Adrenal gland (tissue), 12 donors: ENCODE data around the gene AIF1. TPM values are rescaled to one million over a fixed set of nuclear protein-coding genes. Genes with fewer than 3 reads are reported as not detected.

ENCODE experiments used
- DNase-seq, 7 donors: peaks; one replicate each; pipeline ENCODE4 v3.0.0-alpha.2; 2019 to 2020
- H3K27ac ChIP-seq, 5 donors: fragments of 200-600 bp; sonication (generic) in 4 of 5; 1 replicate in 3 of 5; 2 replicates in 2 of 5; pipeline versions ENCODE4 v1.5.1 to v1.8.0; 2016 to 2020; ENCODE audit warnings: mild to moderate bottlenecking in 1 of 5
- H3K27me3 ChIP-seq: fragments of 200-600 bp; 2 replicates; pipeline ENCODE4 v1.8.0; 2021
- H3K36me3 ChIP-seq, 2 donors: fragments of 200-600 bp; replicated peaks in 1 of 2; 1 replicate in 1 of 2; 2 replicates in 1 of 2; pipeline versions ENCODE4 v1.5.1 to v1.8.0; 2018 to 2022
- H3K4me1 ChIP-seq, 2 donors: fragments of 200-600 bp; replicated peaks in 1 of 2; 1 replicate in 1 of 2; 2 replicates in 1 of 2; pipeline versions ENCODE4 v1.5.1 to v1.8.0; 2018 to 2021
- H3K4me3 ChIP-seq, 4 donors: fragments of 200-600 bp; sonication (generic) in 3 of 4; one replicate each; pipeline ENCODE4 v1.5.1; 2016 to 2018
- H3K9me3 ChIP-seq, 3 donors: fragments of 200-600 bp; sonication (generic) in 1 of 3; replicated peaks in 1 of 3; 1 replicate in 2 of 3; 2 replicates in 1 of 3; pipeline versions ENCODE4 v1.5.1 to v1.8.0; 2016 to 2021
- CTCF ChIP-seq, 6 experiments: fragments of 450-650 bp in 4 of 6; fragments of 200-600 bp in 2 of 6; sonication (generic) in 1 of 6; IDR thresholded peaks; 1 replicate in 5 of 6; 2 replicates in 1 of 6; pipeline versions ENCODE4 v1.5.1 to v1.8.0; 2016 to 2021; ENCODE audit warnings: antibody characterized with exemption in 6 of 6, mild to moderate bottlenecking in 2 of 6, moderate library complexity in 1 of 6
- POLR2A ChIP-seq, 2 donors: fragments of 450-650 bp; IDR thresholded peaks; one replicate each; pipeline ENCODE4 v1.6.1; 2017; ENCODE audit warnings: antibody characterized with exemption in 2 of 2, mild to moderate bottlenecking in 2 of 2, moderate library complexity in 1 of 2
- WGBS, 4 donors: extraction: QIAGEN DNeasy Blood & Tissue Kit in 2 of 4; methylation state at CpG; one replicate each; pipeline versions ENCODE4 v1.1.5 to v1.1.7; 2013 to 2017; 5-methylcytosine and 5-hydroxymethylcytosine counted together
- intact Hi-C, 2 donors: fragments of 100-400 bp; cut with DNase I; formaldehyde crosslinking; loops; one replicate each; pipeline versions ENCODE4 v1.14.1 to v1.15.0; 2022 to 2023
- polyA plus RNA-seq, 3 donors: library from polyadenylated mRNA; stranded (reverse); fragments of 200-250 nt in 2 of 3; fragments of 350-450 nt in 1 of 3; fragmentation: Illumina TruSeq in 1 of 3; extraction: RNeasy Lipid Tissue Mini Kit (QIAGEN cat#74804) in 1 of 3; gene quantifications; one replicate each; pipeline ENCODE4 v1.2.3, GENCODE V29; 2013 to 2014
- total RNA-seq, 9 donors: library from RNA; depleted of rRNA in 4 of 9; stranded (reverse); fragments of >200 nt in 4 of 9; fragments of 120-200 nt in 1 of 9; fragmentation: NEBNext Ultra II Directional in 1 of 9; extraction: Animal tissue kit (Norgen Biotek cat#: 25700) in 1 of 9; gene quantifications; one replicate each; pipeline versions ENCODE4 v1.1.0 to v1.2.4, GENCODE V29; 2013 to 2023
- donor health status: healthy with polysubstance abuse.
- donor health status: Bipolar disorder and iron deficiency.
- donor health status: DM: yes; HTN: yes; CAD: no.
- donor health status: DM: no; HTN: no; CAD: no.
- donor health status: DM: no; HTN: no; CAD: no.
- donor health status: DM: yes; HTN: yes; CAD: no.

The AIF1 gene
- total and polyA plus RNA-seq, 12 donors = 15.3 to 104 (median 66.3) TPM

GRCh38 chr6:31630177-31630934 lies 15.3 kb downstream of the AIF1 start:
- WGBS, 4 donors = 91 to 95% (median 93%) methylated on average over 25 of the region's 25 CpGs
- peaks cover 0 to 100% of the 10 kb centered on the region in 2 donors for H3K36me3 ChIP-seq

GRCh38 chr6:31631209-31631608 lies 16.2 kb downstream of the AIF1 start:
- intact Hi-C loops = no loop called here
- WGBS, 4 donors = 76 to 95% (median 87%) methylated on average over 9 to 16 of the region's 16 CpGs
- Histone ChIP-seq H3K36me3 (peaks cover 0 to 100% of the 10 kb centered on the region in 2 donors), H3K27ac (no peak overlapping the region), H3K4me3 (no peak overlapping the region), H3K27me3 (no peaks in the 10 kb centered on the region), H3K4me1 (no peaks in the 10 kb centered on the region), H3K9me3 (no peaks in the 10 kb centered on the region)
- TF ChIP-seq POLR2A (IDR thresholded peaks at IDR 0.05) (no peak), CTCF (IDR thresholded peaks at IDR 0.05) (no peak)
- DNase-seq = no peak

More at GRCh38 chr6:31630177-31630934, 15.3 kb downstream of the AIF1 start:
- H3K4me1 ChIP-seq = no peaks in the 10 kb centered on the region
- H3K27me3 ChIP-seq = no peaks in the 10 kb centered on the region
- no peaks in the 10 kb centered on the region for H3K9me3 ChIP-seq
- TF ChIP-seq POLR2A (IDR thresholded peaks at IDR 0.05) (no peak), CTCF (IDR thresholded peaks at IDR 0.05) (no peak)
- DNase-seq = no peak
- H3K27ac ChIP-seq = no peak overlapping the region
- intact Hi-C loops = no loop called here
- H3K4me3 ChIP-seq = no peak overlapping the region

- Histone ChIP-seq H3K36me3 (peaks cover 0 to 100% of the 10 kb centered on the region in 2 donors), H3K9me3 (no peaks in the 10 kb centered on the region), H3K27me3 (no peaks in the 10 kb centered on the region), H3K4me3 (no peak overlapping the region), H3K27ac (no peak overlapping the region), H3K4me1 (no peaks in the 10 kb centered on the region)
- intact Hi-C loops = no loop called here
- TF ChIP-seq CTCF (IDR thresholded peaks at IDR 0.05) (no peak), POLR2A (IDR thresholded peaks at IDR 0.05) (no peak)
- no peak for DNase-seq
- 88 to 91% (median 90%) methylated on average over 25 to 32 of the region's 32 CpGs for WGBS, 4 donors
Observed at GRCh38 chr6:31631681-31632278, 16.7 kb downstream of the AIF1 start.

- Histone ChIP-seq H3K4me1 (no peaks in the 10 kb centered on the region), H3K9me3 (no peaks in the 10 kb centered on the region), H3K4me3 (no peak overlapping the region), H3K27ac (no peak overlapping the region), H3K27me3 (no peaks in the 10 kb centered on the region), H3K36me3 (peaks cover 0 to 100% of the 10 kb centered on the region in 2 donors)
- no peak for DNase-seq
- no peak for TF ChIP-seq CTCF (IDR thresholded peaks at IDR 0.05)
- intact Hi-C loops = no loop called here
- WGBS, 4 donors = 88 to 93% (median 91%) methylated on average over 23 to 26 of the region's 26 CpGs
Observed at GRCh38 chr6:31632279-31632946, 17.4 kb downstream of the AIF1 start.
